ENCODE measurements around the gene CCDC30. TPM values are rescaled to one million over a fixed set of nuclear protein-coding genes. Genes with fewer than 3 reads are reported as not detected.
A peak's percentile ranks its signal among the peaks of the same experiment; 100 is the strongest.

The CCDC30 gene
- total and polyA plus RNA-seq, 10 donors: 0.65 to 11.6 (median 3.7) TPM

GRCh38 chr1:42674682-42675081 lies 211.6 kb downstream of the CCDC30 start:
- H3K36me3 ChIP-seq: peaks cover 0 to 76% (median 45%) of the 10 kb centered on the region in 6 donors
- DNase-seq: no peak
- H3K27me3 ChIP-seq (replicated peaks in 1 of 7): no peaks in the 10 kb centered on the region
- H3K27ac ChIP-seq: peak overlapping the region in 5 of 8 donors; percentile 19 to 48 (median 38)
- peaks cover 0 to 10% (median 0%) of the 10 kb centered on the region in 6 donors for H3K4me1 ChIP-seq
- intact Hi-C loops (cut with DNase I; ENCODE audit: low total_unique reads): no loop called here
- WGBS, 5 donors: 48 to 90% (median 79%) methylated on average over 1 of the region's 1 CpG
- no peak overlapping the region for H3K4me3 ChIP-seq
- TF ChIP-seq POLR2AphosphoS5 (IDR thresholded peaks at IDR 0.05) (no peak), CTCF (IDR thresholded peaks at IDR 0.05 in 8 of 11, conservative IDR thresholded peaks at IDR 0.05 in 3 of 11) (no peak), POLR2A (IDR thresholded peaks at IDR 0.05) (no peak)
- H3K9me3 ChIP-seq: no peaks in the 10 kb centered on the region

- Histone ChIP-seq H3K4me1 (peaks cover 0 to 17% (median 5%) of the 10 kb centered on the region in 6 donors), H3K36me3 (peaks cover 0 to 68% (median 38%) of the 10 kb centered on the region in 6 donors), H3K9me3 (no peaks in the 10 kb centered on the region), H3K27me3 (replicated peaks in 1 of 7) (no peaks in the 10 kb centered on the region), H3K4me3 (no peak overlapping the region), H3K27ac (no peak overlapping the region)
- no peak for DNase-seq
- TF ChIP-seq POLR2AphosphoS5 (IDR thresholded peaks at IDR 0.05) (no peak), POLR2A (IDR thresholded peaks at IDR 0.05) (no peak), CTCF (IDR thresholded peaks at IDR 0.05 in 8 of 11, conservative IDR thresholded peaks at IDR 0.05 in 3 of 11) (no peak)
- WGBS, 5 donors: 86 to 92% (median 89%) methylated on average over 3 of the region's 3 CpGs
- intact Hi-C loops (cut with DNase I; ENCODE audit: low total_unique reads): no loop called here
Observed at GRCh38 chr1:42675467-42675866, 212.4 kb downstream of the CCDC30 start.

GRCh38 chr1:42676534-42677087 lies 213.5 kb downstream of the CCDC30 start:
- H3K36me3 ChIP-seq: peaks cover 0 to 56% (median 30%) of the 10 kb centered on the region in 6 donors
- TF ChIP-seq POLR2AphosphoS5 (IDR thresholded peaks at IDR 0.05): no peak
- TF ChIP-seq CTCF (IDR thresholded peaks at IDR 0.05 in 8 of 11, conservative IDR thresholded peaks at IDR 0.05 in 3 of 11): no peak
- no peak for TF ChIP-seq POLR2A (IDR thresholded peaks at IDR 0.05)
- H3K27me3 ChIP-seq (replicated peaks in 1 of 7): no peaks in the 10 kb centered on the region
- H3K4me3 ChIP-seq: no peak overlapping the region
- intact Hi-C loops (cut with DNase I; ENCODE audit: low total_unique reads): no loop called here
- DNase-seq: no peak
- H3K9me3 ChIP-seq: no peaks in the 10 kb centered on the region
- WGBS, 5 donors: 90 to 99% (median 95%) methylated on average over 3 of the region's 3 CpGs
- H3K27ac ChIP-seq: no peak overlapping the region
- H3K4me1 ChIP-seq: peaks cover 9 to 28% (median 15%) of the 10 kb centered on the region in 6 donors

- Histone ChIP-seq H3K4me1 (peaks cover 19 to 41% (median 30%) of the 10 kb centered on the region in 6 donors), H3K9me3 (no peaks in the 10 kb centered on the region), H3K27ac (no peak overlapping the region), H3K27me3 (replicated peaks in 1 of 7) (no peaks in the 10 kb centered on the region), H3K4me3 (no peak overlapping the region), H3K36me3 (peaks cover 0 to 35% (median 14%) of the 10 kb centered on the region in 6 donors)
- 80 to 92% (median 89%) methylated on average over 10 of the region's 10 CpGs for WGBS, 5 donors
- no peak for TF ChIP-seq POLR2A (IDR thresholded peaks at IDR 0.05)
- TF ChIP-seq CTCF (IDR thresholded peaks at IDR 0.05 in 8 of 11, conservative IDR thresholded peaks at IDR 0.05 in 3 of 11): no peak
- TF ChIP-seq POLR2AphosphoS5 (IDR thresholded peaks at IDR 0.05): no peak
- no peak for DNase-seq
- intact Hi-C loops (cut with DNase I; ENCODE audit: low total_unique reads): no loop called here
Observed at GRCh38 chr1:42679364-42679983, 216.4 kb downstream of the CCDC30 start.
